Sigmoid colon (tissue), 7 donors: ENCODE results near the gene TMOD1. TPM values are rescaled to one million over a fixed set of nuclear protein-coding genes. Genes with fewer than 3 reads are reported as not detected.

ENCODE experiments used
- DNase-seq: peaks from one replicate; pipeline ENCODE4 v3.0.0-alpha.2; 2019
- H3K27ac ChIP-seq, 4 donors: fragments of 200-600 bp; sonication (generic); one replicate each; pipeline ENCODE4 v1.5.1; 2016 to 2019; ENCODE audit warnings: mild to moderate bottlenecking in 1 of 4
- H3K27me3 ChIP-seq, 3 donors: fragments of 200-600 bp; sonication (generic); one replicate each; pipeline ENCODE4 v1.5.1; 2019; ENCODE audit warnings: mild to moderate bottlenecking in 1 of 3
- H3K36me3 ChIP-seq, 4 donors: fragments of 200-600 bp; sonication (generic); one replicate each; pipeline ENCODE4 v1.5.1; 2016 to 2019
- H3K4me1 ChIP-seq, 4 donors: fragments of 200-600 bp; sonication (generic); one replicate each; pipeline ENCODE4 v1.5.1; 2017 to 2019
- H3K4me3 ChIP-seq, 4 donors: fragments of 200-600 bp; sonication (generic); one replicate each; pipeline ENCODE4 v1.5.1; 2017 to 2019; ENCODE audit warnings: mild to moderate bottlenecking in 2 of 4, moderate library complexity in 1 of 4
- H3K9me3 ChIP-seq, 4 donors: fragments of 200-600 bp in 3 of 4; sonication (generic) in 3 of 4; one replicate each; pipeline versions ENCODE4 v1.5.1 to v1.6.1; 2013 to 2019
- EP300 ChIP-seq, 4 donors: sonication (generic); formaldehyde crosslinking; IDR thresholded peaks; one replicate each; pipeline ENCODE4 v1.6.1; 2017; ENCODE audit warnings: antibody characterized with exemption in 4 of 4
- POLR2A ChIP-seq, 2 donors: fragments of 450-650 bp; IDR thresholded peaks; one replicate each; pipeline ENCODE4 v1.6.1; 2016; ENCODE audit warnings: antibody characterized with exemption in 2 of 2, mild to moderate bottlenecking in 2 of 2, moderate library complexity in 2 of 2
- POLR2AphosphoS5 ChIP-seq, 4 donors: sonication (generic); formaldehyde crosslinking; IDR thresholded peaks; one replicate each; pipeline ENCODE4 v1.6.1; 2017; ENCODE audit warnings: antibody characterized with exemption in 4 of 4
- WGBS, 2 donors: extraction: QIAGEN DNeasy Blood & Tissue Kit; methylation state at CpG; one replicate each; pipeline ENCODE4 v1.1.7; 2013; 5-methylcytosine and 5-hydroxymethylcytosine counted together
- intact Hi-C: fragments of 100-400 bp; cut with DNase I; formaldehyde crosslinking; loops from one replicate; pipeline ENCODE4 v1.15.1; 2023
- polyA plus RNA-seq, 3 donors: library from polyadenylated mRNA; stranded (reverse); fragments of 200-250 nt; gene quantifications; one replicate each; pipeline ENCODE4 v1.2.3, GENCODE V29; 2013
- total RNA-seq, 4 donors: library from RNA; depleted of rRNA; stranded (reverse); fragments of >200 nt; gene quantifications; one replicate each; pipeline ENCODE4 v1.1.0, GENCODE V29; 2016
- TF ChIP-seq, protein P1 (sequence below), 4 experiments: fragments of 450-650 bp in 3 of 4; fragments of 200-600 bp in 1 of 4; IDR thresholded peaks; one replicate each; pipeline ENCODE4 v1.5.1; 2016 to 2019; ENCODE audit warnings: antibody characterized with exemption in 4 of 4, mild to moderate bottlenecking in 3 of 4, moderate library complexity in 2 of 4
- donor health status: healthy with polysubstance abuse.
- donor health status: Bipolar disorder and iron deficiency.
- donor health status: healthy.

The TMOD1 gene
- total and polyA plus RNA-seq, 7 donors: 1.6 to 56.8 (median 28.5) TPM

DNA sequence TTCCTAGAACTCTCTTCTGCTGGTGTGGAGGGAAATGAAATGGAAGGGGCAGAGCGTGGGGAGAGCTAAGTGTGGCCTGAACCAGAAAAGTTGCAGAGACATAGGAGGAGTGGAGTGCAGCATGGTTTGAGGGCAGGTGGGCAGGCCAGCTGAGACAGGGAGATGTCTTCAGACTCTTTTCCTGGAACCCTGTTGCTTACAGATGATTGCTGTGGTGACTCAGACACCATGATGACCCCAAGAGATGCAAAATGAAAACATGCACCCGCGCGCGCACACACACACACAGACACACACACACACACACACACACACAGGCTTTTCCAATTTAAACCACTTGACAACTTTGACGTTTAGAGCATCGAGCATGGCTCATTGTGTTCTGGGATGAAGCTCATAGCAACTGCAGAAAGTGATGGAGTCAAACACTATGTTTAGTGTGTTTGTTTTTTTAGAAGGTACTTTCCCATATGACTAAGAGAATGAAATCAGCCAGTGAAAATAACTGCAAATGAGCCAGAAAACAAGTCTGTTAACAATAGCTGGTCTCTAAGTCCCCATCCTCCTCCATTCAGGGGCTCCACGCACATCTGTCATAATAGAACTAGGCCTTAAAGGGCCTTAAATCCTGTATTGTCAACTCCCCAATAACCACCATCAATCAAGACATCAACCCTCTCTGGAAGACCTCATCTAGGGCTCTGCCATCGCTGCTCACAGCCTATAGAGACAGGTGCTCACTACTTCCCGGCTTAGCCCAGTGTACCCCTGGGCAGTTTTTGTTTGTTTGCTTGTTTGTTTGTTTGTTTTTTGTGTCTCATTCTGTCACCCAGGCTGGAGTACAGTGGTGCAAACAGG lies 9.6 kb downstream of the TMOD1 start:
- no peaks in the 10 kb centered on the region for H3K36me3 ChIP-seq
- peak overlapping the region in 3 of 4 donors; percentile 15 to 48 (median 27) for H3K27ac ChIP-seq
- DNase-seq: no peak
- TF ChIP-seq POLR2A (IDR thresholded peaks at IDR 0.05) (no peak), EP300 (IDR thresholded peaks at IDR 0.05) (no peak), POLR2AphosphoS5 (IDR thresholded peaks at IDR 0.05) (no peak)
- TF ChIP-seq, protein P1, sequence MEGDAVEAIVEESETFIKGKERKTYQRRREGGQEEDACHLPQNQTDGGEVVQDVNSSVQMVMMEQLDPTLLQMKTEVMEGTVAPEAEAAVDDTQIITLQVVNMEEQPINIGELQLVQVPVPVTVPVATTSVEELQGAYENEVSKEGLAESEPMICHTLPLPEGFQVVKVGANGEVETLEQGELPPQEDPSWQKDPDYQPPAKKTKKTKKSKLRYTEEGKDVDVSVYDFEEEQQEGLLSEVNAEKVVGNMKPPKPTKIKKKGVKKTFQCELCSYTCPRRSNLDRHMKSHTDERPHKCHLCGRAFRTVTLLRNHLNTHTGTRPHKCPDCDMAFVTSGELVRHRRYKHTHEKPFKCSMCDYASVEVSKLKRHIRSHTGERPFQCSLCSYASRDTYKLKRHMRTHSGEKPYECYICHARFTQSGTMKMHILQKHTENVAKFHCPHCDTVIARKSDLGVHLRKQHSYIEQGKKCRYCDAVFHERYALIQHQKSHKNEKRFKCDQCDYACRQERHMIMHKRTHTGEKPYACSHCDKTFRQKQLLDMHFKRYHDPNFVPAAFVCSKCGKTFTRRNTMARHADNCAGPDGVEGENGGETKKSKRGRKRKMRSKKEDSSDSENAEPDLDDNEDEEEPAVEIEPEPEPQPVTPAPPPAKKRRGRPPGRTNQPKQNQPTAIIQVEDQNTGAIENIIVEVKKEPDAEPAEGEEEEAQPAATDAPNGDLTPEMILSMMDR (IDR thresholded peaks at IDR 0.05): no peak
- H3K27me3 ChIP-seq: no peaks in the 10 kb centered on the region
- peaks cover 0 to 43% (median 36%) of the 10 kb centered on the region in 4 donors for H3K4me1 ChIP-seq
- intact Hi-C loops: no loop called here
- H3K4me3 ChIP-seq: no peak overlapping the region
- no peaks in the 10 kb centered on the region for H3K9me3 ChIP-seq
- 77 to 80% methylated on average over 10 of the region's 10 CpGs for WGBS, 2 donors

DNA sequence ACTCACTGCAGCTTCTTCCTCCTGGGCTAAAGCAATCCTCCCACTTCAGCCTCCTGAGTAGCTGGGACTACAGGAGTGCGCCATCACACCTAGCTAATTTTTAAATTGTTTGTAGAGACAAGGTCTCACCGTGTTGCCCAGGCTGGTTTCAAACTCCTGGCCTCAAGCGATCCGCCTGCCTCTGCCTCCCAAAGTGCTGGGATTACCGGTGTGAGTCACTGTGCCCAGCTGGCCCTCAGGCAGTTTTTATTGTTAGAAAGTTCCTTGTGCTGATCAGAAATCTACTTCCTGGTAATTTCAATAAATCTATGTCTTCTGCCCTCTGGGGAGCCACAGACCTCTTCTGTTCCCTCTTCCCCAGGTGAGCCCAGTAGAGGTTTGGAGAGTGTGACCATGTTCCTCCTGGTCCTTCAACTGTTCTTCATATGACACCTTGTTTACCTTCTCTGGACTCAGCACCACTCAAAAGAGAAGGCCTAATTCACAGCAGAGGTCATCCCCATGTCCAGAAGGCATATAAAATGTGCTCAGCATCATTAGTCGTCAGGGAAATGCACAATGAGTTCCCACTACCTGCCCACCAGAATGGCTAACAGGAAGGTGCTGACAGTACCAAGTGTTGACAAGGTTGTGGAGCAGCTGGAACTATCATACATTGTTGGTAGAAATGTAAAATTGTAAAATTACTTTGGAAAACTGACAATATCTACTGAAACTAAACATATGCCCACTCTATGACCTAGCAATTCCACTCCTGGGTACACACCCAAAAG lies 10.4 kb downstream of the TMOD1 start:
- H3K4me1 ChIP-seq: peaks cover 0 to 51% (median 44%) of the 10 kb centered on the region in 4 donors
- no peak overlapping the region for H3K4me3 ChIP-seq
- WGBS, 2 donors: 60 to 84% methylated on average over 6 of the region's 6 CpGs
- no peak for DNase-seq
- H3K9me3 ChIP-seq: no peaks in the 10 kb centered on the region
- H3K27ac ChIP-seq: peak overlapping the region in 1 of 4 donors; percentile 27
- H3K36me3 ChIP-seq: no peaks in the 10 kb centered on the region
- intact Hi-C loops: no loop called here
- TF ChIP-seq EP300 (IDR thresholded peaks at IDR 0.05): no peak
- TF ChIP-seq POLR2A (IDR thresholded peaks at IDR 0.05): no peak
- no peaks in the 10 kb centered on the region for H3K27me3 ChIP-seq

DNA sequence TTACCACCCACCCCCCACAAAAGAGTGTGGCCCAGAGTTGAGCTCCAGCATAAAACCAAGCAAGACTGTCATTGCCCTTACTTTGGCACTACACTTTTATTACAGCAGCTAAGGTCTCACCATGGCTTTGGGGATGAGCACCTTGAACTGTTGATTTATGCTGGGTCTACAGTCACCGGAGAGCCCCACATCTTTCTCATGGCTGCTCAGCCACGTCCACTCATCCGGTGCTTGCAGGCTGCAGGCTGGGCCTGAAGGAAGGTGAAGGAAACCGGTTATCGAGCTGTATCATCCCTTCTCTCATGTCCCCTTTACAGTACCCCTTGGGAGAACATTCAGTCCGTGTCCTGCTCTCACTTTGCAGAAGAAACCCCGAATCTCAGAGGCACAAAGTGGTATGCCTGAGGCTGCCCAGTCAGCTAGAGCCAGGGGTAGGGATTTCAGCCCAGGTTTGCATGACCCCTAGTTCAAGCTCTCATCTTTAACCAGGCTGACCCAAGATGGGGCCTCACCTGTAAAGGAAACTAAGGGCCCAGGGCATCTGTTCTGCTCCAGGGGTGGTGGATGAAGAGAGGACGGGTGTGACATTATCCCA lies 11.6 kb downstream of the TMOD1 start:
- TF ChIP-seq EP300 (IDR thresholded peaks at IDR 0.05) (no peak), POLR2A (IDR thresholded peaks at IDR 0.05) (no peak), POLR2AphosphoS5 (IDR thresholded peaks at IDR 0.05) (no peak)
- TF ChIP-seq, protein P1 (IDR thresholded peaks at IDR 0.05): no peak
- no peak overlapping the region for H3K4me3 ChIP-seq
- no peaks in the 10 kb centered on the region for H3K9me3 ChIP-seq
- no peaks in the 10 kb centered on the region for H3K27me3 ChIP-seq
- no peak overlapping the region for H3K27ac ChIP-seq
- 83% methylated on average over 8 of the region's 8 CpGs for WGBS, 2 donors
- no peaks in the 10 kb centered on the region for H3K36me3 ChIP-seq
- peaks cover 0 to 57% (median 53%) of the 10 kb centered on the region in 4 donors for H3K4me1 ChIP-seq
- no peak for DNase-seq
- intact Hi-C loops: no loop called here

DNA sequence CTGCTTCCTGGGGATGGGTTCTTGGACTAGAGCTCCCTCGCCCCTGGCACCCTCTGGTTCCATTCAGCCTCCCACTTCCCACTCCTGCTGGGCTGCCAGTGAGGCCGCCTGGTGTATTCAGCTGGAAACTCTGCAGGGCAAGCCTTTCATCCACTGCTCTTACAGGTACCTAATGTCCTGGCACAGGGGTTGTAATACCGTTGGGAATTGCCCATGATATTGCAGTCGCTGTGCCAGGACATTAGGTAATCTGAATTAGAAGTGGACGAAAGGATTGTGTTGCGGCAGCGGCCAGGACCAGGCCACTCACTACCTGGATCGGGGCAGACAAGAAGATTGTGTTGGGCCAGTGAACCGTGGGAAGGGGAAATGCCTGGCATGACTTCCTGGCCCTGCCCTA lies 13.1 kb downstream of the TMOD1 start:
- 86 to 87% methylated on average over 9 of the region's 9 CpGs for WGBS, 2 donors

More for the DNA sequence above, 13.1 kb downstream of the TMOD1 start:
- TF ChIP-seq EP300 (IDR thresholded peaks at IDR 0.05) (no peak), POLR2AphosphoS5 (IDR thresholded peaks at IDR 0.05) (no peak), POLR2A (IDR thresholded peaks at IDR 0.05) (no peak)
- TF ChIP-seq, protein P1 (IDR thresholded peaks at IDR 0.05): no peak
- no peak for DNase-seq
- intact Hi-C loops: no loop called here
- H3K4me3 ChIP-seq: no peak overlapping the region
- H3K27ac ChIP-seq: no peak overlapping the region
- no peaks in the 10 kb centered on the region for H3K36me3 ChIP-seq
- no peaks in the 10 kb centered on the region for H3K27me3 ChIP-seq
- H3K9me3 ChIP-seq: no peaks in the 10 kb centered on the region
- peaks cover 0 to 66% (median 61%) of the 10 kb centered on the region in 4 donors for H3K4me1 ChIP-seq
